ENCODE measurements around the gene VPS8. TPM values are rescaled to one million over a fixed set of nuclear protein-coding genes. Genes with fewer than 3 reads are reported as not detected.

Gene VPS8
- total RNA-seq, 4 donors from 2014 or later = 23.7 to 61.8 (median 37.1) TPM

DNA sequence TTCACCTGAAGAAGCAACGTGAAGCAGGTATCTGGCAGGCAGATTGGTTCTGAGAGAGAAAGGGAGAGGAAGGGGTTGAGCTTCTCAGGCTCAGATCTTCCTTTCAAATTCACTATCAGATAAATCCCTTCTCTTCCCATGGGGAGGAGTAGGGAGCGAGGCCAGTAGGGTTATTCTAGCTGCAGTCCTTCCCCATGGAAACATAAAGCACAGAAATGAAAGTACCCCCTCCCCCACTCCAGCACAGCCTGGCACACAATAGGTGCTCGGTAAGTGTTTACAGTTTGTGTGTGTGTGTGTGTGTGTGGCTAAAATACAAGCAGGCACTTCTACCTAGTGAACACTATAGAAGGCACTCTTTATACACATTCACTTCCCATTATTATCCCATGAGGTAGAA is 20.8 kb upstream of the VPS8 start:
- H3K9me3 ChIP-seq = no peaks in the 10 kb centered on the region
- DNase-seq = no peak
- no peak overlapping the region for H3K27ac ChIP-seq
- TF ChIP-seq, protein P1, sequence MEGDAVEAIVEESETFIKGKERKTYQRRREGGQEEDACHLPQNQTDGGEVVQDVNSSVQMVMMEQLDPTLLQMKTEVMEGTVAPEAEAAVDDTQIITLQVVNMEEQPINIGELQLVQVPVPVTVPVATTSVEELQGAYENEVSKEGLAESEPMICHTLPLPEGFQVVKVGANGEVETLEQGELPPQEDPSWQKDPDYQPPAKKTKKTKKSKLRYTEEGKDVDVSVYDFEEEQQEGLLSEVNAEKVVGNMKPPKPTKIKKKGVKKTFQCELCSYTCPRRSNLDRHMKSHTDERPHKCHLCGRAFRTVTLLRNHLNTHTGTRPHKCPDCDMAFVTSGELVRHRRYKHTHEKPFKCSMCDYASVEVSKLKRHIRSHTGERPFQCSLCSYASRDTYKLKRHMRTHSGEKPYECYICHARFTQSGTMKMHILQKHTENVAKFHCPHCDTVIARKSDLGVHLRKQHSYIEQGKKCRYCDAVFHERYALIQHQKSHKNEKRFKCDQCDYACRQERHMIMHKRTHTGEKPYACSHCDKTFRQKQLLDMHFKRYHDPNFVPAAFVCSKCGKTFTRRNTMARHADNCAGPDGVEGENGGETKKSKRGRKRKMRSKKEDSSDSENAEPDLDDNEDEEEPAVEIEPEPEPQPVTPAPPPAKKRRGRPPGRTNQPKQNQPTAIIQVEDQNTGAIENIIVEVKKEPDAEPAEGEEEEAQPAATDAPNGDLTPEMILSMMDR (IDR thresholded peaks at IDR 0.05) = no peak
- TF ChIP-seq POLR2A (IDR thresholded peaks at IDR 0.05) = no peak
- H3K36me3 ChIP-seq = no peaks in the 10 kb centered on the region
- H3K4me1 ChIP-seq = peaks cover 0 to 10% (median 4%) of the 10 kb centered on the region in 3 donors
- intact Hi-C loops (cut with DNase I) = no loop called here
- H3K4me3 ChIP-seq = no peak overlapping the region
- 57 to 60% methylated on average over 2 of the region's 3 CpGs for WGBS, 2 donors
- no peaks in the 10 kb centered on the region for H3K27me3 ChIP-seq

DNA sequence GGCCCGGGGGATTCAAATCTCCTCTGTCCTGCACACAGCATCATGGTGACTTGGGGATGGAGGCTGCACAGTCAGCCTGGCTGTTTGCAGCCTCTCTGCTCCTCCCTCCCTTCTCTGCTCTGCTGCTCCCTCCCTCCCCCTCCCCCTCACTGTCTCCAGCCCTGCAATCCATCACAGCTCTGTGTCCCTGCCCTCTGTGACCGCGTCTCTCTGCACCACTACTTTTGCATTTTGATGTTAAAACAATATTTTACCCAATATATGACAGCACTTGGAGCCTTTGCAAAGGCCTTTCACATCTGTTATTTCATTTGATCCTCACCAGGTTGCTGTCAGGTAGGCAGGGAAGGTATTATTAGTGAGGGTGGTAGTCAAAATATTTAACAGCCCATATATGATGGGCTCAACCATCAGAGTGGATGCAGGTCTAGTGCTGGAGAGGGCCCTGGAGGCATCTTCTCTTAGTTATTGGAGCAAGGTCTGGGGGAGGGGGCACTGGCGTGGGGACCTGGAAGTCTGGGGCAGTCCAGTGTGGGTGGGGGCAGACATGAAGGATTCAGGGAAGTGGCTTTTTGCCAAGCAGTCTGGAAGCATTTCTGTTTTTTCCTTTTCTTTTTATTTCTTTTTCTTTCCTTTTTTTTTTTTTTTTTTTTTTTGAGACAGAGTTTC is 16.3 kb upstream of the VPS8 start:
- TF ChIP-seq POLR2A (IDR thresholded peaks at IDR 0.05) = no peak
- TF ChIP-seq, protein P1 (IDR thresholded peaks at IDR 0.05) = no peak
- Histone ChIP-seq H3K27me3 (peaks cover 0 to 21% (median 0%) of the 10 kb centered on the region in 4 donors), H3K4me1 (no peaks in the 10 kb centered on the region), H3K36me3 (no peaks in the 10 kb centered on the region), H3K4me3 (no peak overlapping the region), H3K27ac (no peak overlapping the region), H3K9me3 (no peaks in the 10 kb centered on the region)
- no peak for DNase-seq
- intact Hi-C loops (cut with DNase I) = no loop called here
- 26 to 57% methylated on average over 3 of the region's 4 CpGs for WGBS, 2 donors

DNA sequence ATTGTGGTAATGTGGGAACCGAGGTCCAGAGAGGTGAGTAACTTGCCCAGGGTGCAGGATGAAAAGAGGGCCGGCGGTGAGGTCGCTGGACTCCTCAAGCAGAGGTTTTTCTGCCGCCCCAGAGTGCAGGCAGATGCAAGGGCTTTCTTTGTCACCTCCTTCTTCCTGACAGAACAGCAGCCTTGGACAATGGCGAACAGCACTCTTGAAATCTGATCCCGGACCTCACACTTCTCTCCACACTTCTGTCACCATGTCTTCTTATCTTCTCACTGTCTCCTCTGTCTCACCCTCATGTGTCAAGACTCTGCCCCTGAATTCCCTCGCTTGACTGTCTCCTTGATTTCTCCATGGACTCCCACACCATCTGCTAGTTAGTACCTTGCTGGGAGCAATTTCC is 15.4 kb upstream of the VPS8 start:
- H3K27me3 ChIP-seq = peaks cover 0 to 27% (median 0%) of the 10 kb centered on the region in 4 donors
- no peak for DNase-seq
- intact Hi-C loops (cut with DNase I) = no loop called here
- no peak overlapping the region for H3K27ac ChIP-seq
- 59 to 65% methylated on average over 3 to 8 of the region's 8 CpGs for WGBS, 2 donors
- H3K36me3 ChIP-seq = no peaks in the 10 kb centered on the region
- no peak overlapping the region for H3K4me3 ChIP-seq
- TF ChIP-seq POLR2A (IDR thresholded peaks at IDR 0.05) = no peak
- TF ChIP-seq, protein P1 (IDR thresholded peaks at IDR 0.05) = no peak
- no peaks in the 10 kb centered on the region for H3K9me3 ChIP-seq
- no peaks in the 10 kb centered on the region for H3K4me1 ChIP-seq

DNA sequence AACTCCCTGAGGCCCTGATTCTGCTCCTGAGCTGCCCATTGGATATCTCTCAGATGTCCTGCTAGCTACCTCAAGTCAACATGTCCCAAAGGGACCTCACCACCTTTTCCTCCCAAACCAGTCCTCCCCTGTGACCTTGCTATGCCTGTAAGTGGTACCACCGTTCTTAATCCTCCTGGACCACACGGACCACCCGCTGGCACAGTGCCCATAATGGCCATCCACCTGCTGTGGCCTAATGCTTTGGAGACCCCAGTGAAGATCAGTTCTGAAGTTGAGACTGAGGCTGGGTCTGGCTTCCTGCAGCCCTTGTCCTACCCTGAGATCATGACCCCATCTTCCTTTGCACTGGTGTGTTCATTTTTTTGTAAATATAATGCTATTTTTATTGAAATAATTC is 15.0 kb upstream of the VPS8 start:
- TF ChIP-seq POLR2A (IDR thresholded peaks at IDR 0.05) = no peak
- no peak overlapping the region for H3K27ac ChIP-seq
- 85 to 88% methylated on average over 3 of the region's 3 CpGs for WGBS, 2 donors
- DNase-seq = no peak
- H3K36me3 ChIP-seq = no peaks in the 10 kb centered on the region
- no peaks in the 10 kb centered on the region for H3K4me1 ChIP-seq
- intact Hi-C loops (cut with DNase I) = no loop called here
- no peak overlapping the region for H3K4me3 ChIP-seq
- peaks cover 0 to 30% (median 0%) of the 10 kb centered on the region in 4 donors for H3K27me3 ChIP-seq
- H3K9me3 ChIP-seq = no peaks in the 10 kb centered on the region

DNA sequence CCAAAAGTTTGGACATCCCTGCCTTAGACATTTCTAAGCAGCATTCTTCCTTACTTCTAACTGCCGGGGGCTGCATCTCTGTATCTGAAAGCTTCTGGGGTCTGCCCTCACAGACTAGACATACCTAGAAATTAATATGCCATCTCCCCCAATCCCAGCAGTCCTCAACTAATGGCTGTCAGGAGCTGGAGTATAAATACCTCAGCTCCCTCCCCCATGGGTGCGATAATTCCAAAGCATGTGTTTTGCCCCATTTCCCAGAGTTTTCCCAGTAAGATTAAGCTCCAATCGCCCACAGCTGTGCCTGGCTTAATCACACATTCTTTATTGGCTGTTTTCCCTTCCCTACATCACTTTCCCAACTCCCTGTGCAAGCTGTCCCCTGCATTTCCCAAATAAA is 13.8 kb upstream of the VPS8 start:
- no peak overlapping the region for H3K4me3 ChIP-seq
- WGBS, 2 donors = 63 to 69% methylated on average over 3 of the region's 3 CpGs
- no peak overlapping the region for H3K27ac ChIP-seq
- H3K36me3 ChIP-seq = no peaks in the 10 kb centered on the region
- no peaks in the 10 kb centered on the region for H3K9me3 ChIP-seq
- peaks cover 0 to 35% (median 0%) of the 10 kb centered on the region in 4 donors for H3K27me3 ChIP-seq
- no peaks in the 10 kb centered on the region for H3K4me1 ChIP-seq
- intact Hi-C loops (cut with DNase I) = no loop called here
- DNase-seq = no peak
- TF ChIP-seq, protein P1 (IDR thresholded peaks at IDR 0.05) = no peak
- TF ChIP-seq POLR2A (IDR thresholded peaks at IDR 0.05) = no peak

Measured in esophagus squamous epithelium (tissue), 5 donors.